Astrocyte (in vitro differentiated cells and primary cell): ENCODE measurements around the gene ITSN1.

Experiments
- CTCF ChIP-seq: IDR thresholded peaks from 2 replicates; pipeline ENCODE4 v1.5.1; 2011; ENCODE audit warnings: low read depth, mild to moderate bottlenecking, inconsistent platforms, low read length, moderate library complexity; ENCODE audit not compliant: insufficient read depth
- EZH2 ChIP-seq: IDR thresholded peaks from 2 replicates; pipeline ENCODE4 v1.6.1; 2012; ENCODE audit warnings: mild to moderate bottlenecking, low read length, inconsistent platforms; ENCODE audit not compliant: insufficient read depth

- TF ChIP-seq CTCF (no peak), EZH2 (no peak)
Measured at GRCh38 chr21:33712022-33712803, 69.9 kb downstream of the ITSN1 start.
